CD4-positive, alpha-beta T cell treated with Interleukin-15 for 4 hours (primary cell): ENCODE results near the gene PLEKHG2.

Source experiments
- DNase-seq: peaks from one replicate; pipeline ENCODE4 v3.0.0-alpha.2; 2020; ENCODE audit warnings: low spot score

Gene PLEKHG2

DNA sequence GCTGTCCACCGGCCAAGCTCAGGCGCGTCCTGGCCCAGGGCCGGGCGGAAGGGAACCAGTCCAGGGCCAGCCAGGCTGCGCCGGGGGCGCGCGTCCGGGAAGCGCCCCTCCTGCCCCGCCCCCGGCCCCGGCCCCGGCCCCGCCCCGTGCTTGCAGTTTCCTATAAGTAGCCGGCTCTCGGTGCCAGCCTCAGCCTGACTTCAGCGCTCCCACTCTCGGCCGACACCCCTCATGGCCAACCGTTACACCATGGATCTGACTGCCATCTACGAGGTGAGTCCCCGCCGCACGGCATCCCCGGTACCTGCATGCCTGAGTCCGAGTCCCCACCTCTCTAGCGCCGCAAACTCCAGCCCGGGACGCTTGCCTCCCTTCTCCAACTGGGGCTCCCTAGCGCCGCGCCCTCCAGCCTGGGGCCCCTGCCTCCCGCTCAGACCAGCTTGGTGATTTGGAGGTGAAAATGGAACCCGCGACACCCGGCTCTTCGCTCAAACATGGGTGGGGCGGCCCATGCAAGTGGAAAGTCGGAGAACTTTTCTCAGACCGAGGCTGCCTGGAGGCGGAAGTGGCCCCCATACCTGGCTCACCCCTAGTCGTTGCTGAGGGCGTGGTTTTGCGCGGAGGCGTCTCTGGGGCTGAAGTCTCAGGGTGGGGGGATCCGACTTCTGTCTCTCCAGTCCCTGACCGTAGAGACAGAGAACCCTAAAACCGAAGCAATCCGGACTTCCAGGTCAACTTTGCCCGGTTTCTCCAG lies 5.6 kb upstream of the PLEKHG2 start, which contains the start of gene ZFP36:
Gene ZFP36 (plus strand): TSS at position 192 of the 754 bp plus-strand sequence. CDS start 58 bp downstream, at position 250.
- peak; percentile 92 for DNase-seq

DNA sequence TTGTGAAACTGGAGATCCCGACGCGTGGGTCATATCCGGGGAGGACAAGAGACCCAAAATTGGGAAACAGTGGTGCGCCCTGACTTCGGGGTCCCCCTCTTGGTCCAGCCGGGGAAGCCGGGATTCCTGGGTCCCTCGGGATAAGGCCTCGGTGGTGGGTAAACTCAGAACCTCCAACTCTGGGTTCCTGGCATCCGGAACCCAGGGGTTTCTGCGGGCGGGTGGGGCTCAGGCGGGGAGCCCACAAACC lies 5.1 kb upstream of the PLEKHG2 start:
- DNase-seq: no peak

DNA sequence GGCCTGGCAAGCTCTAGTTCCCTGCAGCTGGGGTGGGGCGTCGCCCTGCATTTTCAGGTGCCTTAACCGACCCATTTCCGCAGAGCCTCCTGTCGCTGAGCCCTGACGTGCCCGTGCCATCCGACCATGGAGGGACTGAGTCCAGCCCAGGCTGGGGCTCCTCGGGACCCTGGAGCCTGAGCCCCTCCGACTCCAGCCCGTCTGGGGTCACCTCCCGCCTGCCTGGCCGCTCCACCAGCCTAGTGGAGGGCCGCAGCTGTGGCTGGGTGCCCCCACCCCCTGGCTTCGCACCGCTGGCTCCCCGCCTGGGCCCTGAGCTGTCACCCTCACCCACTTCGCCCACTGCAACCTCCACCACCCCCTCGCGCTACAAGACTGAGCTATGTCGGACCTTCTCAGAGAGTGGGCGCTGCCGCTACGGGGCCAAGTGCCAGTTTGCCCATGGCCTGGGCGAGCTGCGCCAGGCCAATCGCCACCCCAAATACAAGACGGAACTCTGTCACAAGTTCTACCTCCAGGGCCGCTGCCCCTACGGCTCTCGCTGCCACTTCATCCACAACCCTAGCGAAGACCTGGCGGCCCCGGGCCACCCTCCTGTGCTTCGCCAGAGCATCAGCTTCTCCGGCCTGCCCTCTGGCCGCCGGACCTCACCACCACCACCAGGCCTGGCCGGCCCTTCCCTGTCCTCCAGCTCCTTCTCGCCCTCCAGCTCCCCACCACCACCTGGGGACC lies 4.6 kb upstream of the PLEKHG2 start:
- DNase-seq: peak; percentile 75

DNA sequence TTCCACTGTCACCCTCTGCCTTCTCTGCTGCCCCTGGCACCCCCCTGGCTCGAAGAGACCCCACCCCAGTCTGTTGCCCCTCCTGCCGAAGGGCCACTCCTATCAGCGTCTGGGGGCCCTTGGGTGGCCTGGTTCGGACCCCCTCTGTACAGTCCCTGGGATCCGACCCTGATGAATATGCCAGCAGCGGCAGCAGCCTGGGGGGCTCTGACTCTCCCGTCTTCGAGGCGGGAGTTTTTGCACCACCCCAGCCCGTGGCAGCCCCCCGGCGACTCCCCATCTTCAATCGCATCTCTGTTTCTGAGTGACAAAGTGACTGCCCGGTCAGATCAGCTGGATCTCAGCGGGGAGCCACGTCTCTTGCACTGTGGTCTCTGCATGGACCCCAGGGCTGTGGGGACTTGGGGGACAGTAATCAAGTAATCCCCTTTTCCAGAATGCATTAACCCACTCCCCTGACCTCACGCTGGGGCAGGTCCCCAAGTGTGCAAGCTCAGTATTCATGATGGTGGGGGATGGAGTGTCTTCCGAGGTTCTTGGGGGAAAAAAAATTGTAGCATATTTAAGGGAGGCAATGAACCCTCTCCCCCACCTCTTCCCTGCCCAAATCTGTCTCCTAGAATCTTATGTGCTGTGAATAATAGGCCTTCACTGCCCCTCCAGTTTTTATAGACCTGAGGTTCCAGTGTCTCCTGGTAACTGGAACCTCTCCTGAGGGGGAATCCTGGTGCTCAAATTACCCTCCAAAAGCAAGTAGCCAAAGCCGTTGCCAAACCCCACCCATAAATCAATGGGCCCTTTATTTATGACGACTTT lies 3.9 kb upstream of the PLEKHG2 start:
- peak; percentile 23 for DNase-seq

DNA sequence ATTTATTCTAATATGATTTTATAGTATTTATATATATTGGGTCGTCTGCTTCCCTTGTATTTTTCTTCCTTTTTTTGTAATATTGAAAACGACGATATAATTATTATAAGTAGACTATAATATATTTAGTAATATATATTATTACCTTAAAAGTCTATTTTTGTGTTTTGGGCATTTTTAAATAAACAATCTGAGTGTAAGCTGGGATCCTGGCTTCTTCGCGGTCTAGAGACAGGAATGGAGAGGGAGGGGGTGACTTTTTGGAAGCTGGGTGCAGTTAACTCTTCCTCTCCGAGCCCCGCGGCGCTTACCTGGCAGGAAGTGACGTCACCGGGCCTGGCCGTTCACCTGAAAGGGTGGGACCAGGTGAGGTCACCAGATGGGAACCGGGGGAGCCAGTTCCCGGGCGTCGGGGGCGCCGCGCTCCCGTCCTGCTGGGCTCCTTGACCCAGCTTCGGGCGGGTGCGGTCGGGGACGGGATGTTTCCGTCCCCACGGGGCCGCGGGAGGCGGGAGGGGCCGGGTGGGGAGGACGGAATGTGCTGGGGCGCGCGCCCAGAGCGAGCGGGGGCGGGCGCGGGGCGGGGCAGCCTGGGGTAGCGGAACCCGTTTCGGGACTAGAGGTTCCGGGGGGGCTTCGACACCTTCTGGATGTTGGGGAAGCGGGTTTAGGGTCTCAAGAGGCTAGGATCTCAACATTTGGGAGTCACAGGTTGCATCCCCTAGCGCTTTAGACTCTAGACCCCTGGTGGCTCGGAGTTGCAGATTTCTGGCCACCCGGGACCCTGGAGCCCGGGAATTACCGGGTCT lies 3.1 kb upstream of the PLEKHG2 start:
- DNase-seq: peak; percentile 84

DNA sequence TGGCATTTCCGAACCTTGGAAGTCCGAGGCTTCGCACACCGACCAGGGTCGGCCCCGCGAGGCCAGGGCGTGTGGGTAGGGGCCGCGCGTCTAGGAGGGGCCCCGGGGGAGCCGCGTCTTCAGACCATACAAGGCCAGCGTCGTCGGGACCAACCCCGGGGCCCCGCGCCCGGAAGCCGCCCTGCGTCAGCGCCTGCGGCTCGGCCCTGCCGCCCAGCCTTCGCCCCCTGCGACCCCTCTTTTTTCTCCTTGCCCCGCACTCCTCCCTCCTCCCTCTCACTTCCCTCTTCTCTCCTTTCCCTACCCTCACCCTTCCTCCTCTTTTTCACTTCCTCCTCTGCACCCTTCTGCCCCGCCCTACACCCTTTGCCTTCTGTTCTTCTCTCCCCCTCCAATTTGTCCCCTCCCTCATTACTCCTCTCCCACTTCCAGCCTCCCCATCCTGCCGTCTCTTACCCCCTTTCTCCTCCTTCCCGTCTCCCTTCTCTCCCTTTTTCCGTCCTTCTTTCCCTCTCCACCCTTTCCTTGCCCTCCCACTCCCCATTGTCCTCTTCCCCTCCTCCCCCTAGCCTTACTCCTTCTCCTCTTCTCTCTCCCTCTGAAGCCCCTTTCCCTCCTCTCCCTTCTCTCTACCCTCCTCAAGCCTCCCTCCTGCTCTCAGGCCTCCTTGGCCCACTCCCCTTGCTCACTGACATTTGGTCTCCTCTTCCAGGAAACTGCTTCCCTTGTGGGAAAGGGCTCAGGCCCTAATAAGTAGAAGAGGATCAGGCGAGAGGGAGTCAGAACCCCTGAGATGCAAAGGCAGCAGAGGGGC lies 2.2 kb upstream of the PLEKHG2 start:
- peak; percentile 63 for DNase-seq

DNA sequence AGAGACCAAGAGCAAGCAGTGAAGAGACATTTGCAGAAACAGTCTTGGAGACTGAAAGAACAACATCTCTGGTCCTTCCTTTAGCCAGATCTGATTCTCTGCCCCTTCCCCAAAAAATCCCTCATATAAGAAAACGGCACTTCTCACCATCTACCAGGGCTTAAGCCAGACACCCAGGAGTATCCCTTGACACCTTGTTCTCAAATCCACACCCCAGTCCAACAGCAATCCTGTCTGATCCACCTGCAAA lies 1.7 kb upstream of the PLEKHG2 start:
- DNase-seq: no peak

DNA sequence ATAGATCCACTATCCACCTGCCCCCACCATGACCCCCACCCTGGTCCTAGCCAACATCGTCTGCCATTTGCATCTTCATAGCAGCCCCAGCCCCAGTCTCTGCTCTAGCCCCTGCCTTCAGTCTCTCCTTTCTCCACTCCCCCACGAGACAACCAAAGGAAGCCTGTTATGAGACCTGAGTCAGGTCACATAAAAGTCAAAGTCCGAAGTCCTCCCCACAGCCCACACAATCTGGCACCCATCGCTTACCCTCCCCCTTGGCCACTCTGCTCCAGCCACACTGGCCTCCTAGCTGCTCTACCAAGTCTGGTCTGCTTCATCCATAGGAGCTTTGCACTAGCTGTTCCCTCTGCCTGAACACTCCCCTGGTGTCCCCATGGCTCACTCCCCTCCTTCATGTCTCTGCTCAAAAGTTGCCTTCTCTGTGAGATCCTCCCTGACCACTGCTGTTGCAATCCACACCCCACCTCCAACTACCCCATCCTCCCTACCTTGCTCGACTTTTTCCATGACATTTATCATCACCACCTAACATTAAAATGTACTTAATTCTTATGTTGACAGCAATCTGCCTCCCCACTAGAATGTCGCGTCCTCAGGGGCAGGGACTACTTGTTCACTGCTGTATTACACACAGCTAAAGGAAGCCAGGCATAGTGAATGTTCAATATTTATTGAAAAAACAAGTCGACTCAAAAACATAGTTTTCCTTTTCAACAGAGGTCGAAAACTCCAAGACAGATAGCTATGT lies 1.2 kb upstream of the PLEKHG2 start:
- peak; percentile 29 for DNase-seq

DNA sequence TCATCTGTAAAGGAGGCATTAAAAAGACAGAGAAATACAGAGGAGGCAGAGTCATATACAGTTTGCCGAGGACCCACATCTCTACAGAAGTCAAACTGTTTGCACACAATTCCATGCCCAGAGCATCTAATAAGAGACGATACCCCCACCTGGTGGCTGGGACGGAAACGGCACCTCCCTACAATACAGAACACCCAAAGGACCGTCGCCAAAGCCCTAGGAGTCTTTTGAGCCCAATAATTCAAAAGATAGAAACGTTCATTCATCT lies 703 bp upstream of the PLEKHG2 start:
- peak; percentile 93 for DNase-seq

DNA sequence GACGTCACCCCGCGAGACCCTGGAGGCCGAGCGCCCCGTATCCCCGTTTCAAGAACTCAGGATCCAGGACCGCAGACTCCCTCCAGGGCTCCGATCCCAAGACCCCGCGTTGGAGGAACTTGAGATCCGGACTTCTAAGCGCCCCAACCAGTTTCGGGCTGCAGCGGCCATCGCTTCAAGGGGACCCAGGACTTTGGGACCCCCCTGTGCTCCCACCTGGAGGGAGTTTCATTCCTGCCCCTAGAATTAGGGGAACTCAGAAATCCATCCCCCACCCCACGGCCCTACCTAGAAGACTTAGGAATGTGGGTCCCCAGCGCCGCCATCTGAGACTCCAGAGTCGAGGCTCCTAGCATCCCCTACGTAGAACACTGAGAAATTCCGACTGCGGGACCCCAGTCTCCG lies 400 bp downstream of the PLEKHG2 start:
- no peak for DNase-seq

DNA sequence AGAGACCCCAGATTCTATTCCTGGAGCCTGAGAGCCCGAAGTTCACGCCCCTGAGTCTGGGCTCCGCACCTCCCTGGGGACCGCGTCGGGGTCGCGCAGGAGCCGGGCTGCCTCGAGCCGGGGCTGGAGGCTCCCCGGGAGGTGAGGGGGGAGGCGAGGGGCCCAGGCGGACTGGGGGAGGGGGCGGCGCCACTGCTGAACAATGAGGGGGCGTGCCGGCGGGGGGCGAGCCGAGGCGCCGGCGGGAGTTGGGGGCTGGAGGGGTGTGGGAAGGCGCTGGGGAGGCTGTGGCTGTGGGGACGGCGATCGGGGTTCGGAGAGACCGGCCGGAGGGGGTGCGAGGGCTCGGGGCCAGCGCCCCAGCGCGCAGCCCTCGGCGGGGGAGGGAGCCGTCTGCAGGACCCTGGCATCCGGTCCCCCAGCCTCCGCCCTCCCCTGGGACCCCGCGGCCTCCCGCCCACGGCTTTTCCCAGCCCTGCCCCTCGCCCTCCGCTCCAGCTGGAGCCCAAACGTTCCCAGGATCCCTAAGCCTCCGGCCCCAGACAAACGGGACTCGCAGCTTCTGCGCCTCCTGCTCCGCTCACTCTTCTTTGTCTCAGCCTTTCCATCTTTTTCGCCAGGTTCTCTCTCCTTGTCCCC lies 922 bp downstream of the PLEKHG2 start:
- DNase-seq: no peak

DNA sequence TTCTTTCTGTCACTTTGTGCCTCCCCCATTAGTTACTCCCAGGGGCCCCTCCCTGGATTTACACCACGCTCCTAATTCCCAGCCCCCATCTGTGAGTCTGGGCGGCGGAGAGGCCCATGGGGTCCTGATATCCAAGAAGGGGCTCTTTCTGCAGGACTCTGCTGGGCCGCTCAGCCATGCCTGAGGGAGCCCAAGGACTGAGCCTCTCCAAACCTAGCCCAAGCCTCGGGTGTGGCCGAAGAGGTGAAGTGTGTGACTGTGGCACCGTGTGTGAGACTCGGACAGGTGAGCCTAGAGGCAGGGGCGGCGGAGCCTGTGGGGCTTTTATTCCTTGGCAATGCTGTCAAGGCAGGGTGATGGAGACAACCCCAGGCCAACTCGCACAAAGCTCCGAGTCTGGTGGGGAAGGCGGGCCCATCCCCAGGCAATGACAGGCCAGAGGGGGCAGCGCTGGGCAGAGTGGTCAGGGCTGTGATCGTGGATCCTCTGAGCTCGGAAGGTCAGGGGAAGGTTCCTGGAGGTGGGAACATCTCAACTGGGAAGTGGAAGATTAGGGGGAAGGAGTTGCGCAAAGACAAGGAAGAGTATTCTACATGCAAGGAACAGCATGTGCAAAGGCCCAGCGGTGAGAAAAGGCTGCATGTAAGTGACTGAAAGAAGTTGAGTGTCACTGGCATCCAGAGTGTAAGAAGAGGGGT lies 1.6 kb downstream of the PLEKHG2 start:
- no peak for DNase-seq

DNA sequence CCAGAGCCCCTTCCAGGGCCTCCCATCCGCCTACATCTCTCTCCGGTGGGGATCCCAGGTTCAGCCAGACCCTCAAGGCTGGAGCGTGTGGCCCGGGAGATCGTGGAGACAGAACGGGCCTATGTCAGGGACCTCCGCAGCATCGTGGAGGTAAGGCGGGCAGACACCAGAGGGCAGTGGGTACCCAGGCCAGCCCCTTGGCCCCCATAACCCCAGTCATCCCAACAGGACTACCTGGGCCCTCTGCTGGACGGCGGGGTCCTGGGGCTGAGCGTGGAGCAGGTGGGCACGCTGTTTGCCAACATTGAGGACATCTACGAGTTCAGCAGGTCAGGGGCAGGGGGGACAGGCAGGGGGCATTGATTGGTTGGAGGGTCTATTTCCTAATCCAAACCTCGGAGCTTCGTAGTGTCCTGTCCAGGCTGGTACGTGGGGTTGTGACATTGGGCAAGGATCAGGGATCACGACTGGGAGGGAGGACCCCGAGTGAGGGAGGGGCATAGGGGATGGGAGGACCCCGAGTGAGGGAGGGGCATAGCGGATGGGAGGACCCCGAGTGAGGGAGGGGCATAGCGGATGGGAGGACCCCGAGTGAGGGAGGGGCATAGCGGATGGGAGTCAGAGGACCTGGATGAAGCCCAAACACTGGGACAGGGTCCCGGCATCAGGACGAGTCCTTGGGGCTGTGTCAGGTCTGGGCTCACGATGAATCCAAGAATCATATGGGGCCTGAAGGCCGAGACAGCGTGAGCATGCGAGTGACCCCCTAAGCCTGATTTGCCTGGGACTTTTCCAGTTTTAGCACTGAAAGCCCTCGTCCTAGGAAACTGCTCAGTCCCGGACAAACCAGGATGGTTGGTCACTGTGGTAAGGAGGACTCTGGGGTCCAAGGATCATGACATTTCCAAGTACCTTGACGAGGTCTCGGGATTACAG lies 2.9 kb downstream of the PLEKHG2 start:
- no peak for DNase-seq

DNA sequence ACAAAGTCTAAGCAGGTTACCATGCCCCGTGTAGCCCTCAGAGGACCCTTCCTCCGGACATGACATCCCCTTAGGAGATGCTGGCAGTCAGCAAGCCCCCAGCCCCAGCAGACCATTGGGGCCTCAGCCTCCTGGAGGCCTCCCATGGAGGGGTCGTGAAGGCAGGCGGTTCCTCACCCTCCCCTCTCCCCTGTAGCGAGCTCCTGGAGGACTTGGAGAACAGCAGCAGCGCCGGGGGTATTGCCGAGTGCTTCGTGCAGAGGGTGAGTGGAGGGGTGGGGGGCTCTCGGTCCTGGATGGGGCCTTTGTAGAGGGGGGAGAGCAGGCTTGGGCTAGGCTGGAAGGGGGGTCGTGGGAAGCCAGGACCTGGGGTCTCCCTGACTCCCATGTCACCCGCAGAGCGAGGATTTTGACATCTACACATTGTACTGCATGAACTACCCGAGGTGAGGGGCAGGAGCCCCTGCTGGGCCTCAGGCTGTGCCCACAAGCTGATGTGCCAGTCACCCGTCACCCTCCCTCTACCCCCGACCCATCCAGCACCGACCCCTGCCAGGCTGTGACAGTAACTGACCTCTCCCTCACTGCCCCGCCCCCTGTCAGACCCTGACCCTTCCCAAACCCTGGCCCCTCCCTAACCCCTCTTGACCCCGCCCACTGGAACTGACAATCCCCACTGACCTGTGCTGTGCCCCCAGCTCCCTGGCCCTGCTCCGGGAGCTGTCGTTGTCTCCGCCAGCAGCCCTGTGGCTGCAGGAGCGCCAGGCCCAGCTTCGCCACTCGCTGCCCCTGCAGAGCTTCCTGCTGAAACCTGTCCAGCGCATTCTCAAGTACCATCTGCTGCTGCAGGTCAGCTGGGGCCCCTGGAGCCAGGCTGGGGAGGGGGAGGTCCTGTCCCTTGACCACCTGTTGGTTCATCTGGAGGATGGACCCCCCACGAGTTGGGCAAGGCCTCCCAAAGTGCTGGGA lies 4.0 kb downstream of the PLEKHG2 start:
- DNase-seq: no peak

DNA sequence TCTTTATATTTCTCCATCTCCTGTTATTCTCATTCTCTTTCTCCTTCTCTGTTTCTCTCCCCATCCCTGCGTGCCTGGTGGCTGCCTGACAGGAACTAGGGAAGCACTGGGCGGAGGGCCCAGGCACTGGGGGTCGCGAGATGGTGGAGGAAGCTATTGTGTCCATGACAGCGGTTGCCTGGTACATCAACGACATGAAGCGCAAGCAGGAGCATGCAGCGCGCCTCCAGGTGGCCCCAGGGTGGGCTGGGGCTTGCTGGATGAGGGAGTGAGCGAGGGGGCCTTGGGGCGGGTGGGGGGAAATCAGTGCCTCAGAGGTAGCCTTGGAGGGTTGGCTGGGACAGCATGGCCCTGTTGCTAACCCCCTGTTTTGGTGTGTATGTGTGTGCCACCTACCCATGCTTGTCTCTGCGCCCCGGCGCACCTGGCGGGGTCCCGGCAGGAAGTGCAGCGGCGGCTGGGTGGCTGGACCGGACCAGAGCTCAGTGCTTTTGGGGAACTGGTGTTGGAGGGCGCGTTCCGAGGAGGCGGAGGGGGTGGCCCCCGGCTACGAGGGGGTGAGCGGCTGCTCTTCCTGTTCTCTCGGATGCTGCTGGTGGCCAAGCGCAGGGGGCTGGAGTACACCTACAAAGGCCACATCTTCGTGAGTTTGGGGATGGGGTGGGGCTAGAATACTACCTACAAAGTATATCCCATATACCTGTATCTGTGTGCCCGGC lies 5.2 kb downstream of the PLEKHG2 start:
- no peak for DNase-seq

DNA sequence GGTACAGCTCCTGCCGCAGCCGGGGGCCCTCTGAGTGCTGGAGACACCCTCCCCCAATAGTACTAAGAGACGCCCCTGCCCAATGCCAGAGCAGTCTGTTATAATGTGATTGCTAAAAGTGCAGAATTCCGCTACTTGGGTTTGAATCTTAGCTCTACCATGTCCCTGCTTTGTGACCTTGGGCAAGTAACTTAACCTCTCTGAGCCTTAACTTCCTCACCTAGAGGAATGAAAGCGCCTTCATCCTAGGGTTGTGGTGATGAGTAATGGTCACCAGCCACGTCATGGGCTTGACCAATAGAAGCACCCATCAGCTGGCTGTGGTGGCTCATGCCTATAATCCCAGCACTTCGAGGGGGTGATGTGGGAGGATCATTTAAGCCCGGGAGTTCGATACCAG lies 6.5 kb downstream of the PLEKHG2 start:
- no peak for DNase-seq

DNA sequence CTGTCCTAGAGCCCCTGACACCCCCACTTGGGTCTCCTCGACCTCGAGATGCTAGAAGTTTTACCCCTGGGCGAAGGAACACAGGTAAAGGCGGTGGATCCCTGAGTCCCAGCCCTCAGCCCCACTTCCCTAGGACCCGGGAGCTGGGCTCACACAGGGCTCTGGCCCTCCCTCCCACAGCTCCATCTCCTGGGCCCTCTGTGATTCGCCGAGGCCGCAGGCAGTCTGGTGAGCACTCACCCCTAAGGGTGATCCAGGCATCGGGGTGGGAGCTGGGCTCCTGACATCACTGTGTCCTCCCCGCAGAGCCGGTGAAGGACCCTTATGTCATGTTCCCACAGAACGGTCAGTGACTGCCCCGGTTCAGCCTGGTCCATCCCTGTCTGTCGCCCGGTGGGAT lies 8.3 kb downstream of the PLEKHG2 start:
- DNase-seq: no peak
